Measurements from ENCODE around the gene KCNQ1.

DNA sequence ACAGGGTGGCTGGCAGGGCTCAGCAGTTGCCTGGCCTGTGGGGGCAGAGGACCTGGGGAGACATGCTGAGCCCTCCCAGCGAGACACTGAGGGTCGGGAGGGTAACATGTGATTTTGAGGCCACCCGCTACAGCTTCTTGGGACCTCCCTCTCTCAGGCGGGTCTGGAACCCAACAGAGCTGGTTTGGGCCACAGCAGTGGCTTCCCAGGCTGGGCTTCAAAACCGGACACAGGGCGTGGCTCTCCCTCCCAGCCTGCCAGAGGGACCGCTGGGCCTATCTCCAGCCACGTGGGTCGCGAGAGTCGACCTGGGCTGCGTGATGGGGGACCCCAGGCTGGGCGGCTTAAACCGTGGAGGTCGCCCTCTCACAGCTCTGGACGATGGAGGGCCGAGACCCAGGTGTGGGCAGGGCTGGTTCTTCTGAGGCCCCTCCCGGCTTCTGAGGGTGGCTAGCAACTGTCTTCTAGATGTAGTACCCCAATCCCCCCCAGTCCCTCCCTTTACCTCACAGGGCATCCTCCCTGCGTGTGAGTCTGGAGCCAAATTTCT is 91.7 kb downstream of the KCNQ1 start:
- TF ChIP-seq, protein P1, sequence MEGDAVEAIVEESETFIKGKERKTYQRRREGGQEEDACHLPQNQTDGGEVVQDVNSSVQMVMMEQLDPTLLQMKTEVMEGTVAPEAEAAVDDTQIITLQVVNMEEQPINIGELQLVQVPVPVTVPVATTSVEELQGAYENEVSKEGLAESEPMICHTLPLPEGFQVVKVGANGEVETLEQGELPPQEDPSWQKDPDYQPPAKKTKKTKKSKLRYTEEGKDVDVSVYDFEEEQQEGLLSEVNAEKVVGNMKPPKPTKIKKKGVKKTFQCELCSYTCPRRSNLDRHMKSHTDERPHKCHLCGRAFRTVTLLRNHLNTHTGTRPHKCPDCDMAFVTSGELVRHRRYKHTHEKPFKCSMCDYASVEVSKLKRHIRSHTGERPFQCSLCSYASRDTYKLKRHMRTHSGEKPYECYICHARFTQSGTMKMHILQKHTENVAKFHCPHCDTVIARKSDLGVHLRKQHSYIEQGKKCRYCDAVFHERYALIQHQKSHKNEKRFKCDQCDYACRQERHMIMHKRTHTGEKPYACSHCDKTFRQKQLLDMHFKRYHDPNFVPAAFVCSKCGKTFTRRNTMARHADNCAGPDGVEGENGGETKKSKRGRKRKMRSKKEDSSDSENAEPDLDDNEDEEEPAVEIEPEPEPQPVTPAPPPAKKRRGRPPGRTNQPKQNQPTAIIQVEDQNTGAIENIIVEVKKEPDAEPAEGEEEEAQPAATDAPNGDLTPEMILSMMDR (IDR thresholded peaks at IDR 0.05): no peak
- no peak for TF ChIP-seq POLR2A (IDR thresholded peaks at IDR 0.05)

All from lower leg skin (tissue), 3 donors.